ENCODE data around the gene DNAJC10. TPM values are rescaled to one million over a fixed set of nuclear protein-coding genes. Genes with fewer than 3 reads are reported as not detected.

Gene DNAJC10
- total and polyA plus RNA-seq, 4 experiments from 2014 or later, result 52.2 to 62.4 (median 56.9) TPM

- Mint-ChIP-seq H3K27ac (no peak overlapping the region), H3K9me3 (no peaks in the 10 kb centered on the region), H3K27me3 (peaks cover 3 to 12% of the 10 kb centered on the region in 2 donors), H3K4me1 (no peaks in the 10 kb centered on the region), H3K4me3 (no peak overlapping the region), H3K36me3 (no peaks in the 10 kb centered on the region)
- DNase-seq, result no peak
- intact Hi-C loops (cut with micrococcal nuclease), result no loop called here
- POLR2A ChIA-PET (ENCODE audit: partially characterized antibody), result no interaction called here
- CTCF ChIA-PET (ENCODE audit: partially characterized antibody), result no interaction called here
- no peaks in the 10 kb centered on the region for H3K9me3 ChIP-seq (ENCODE audit: control insufficient read depth in 1 of 2, low read length in 2 of 2)
- no peak overlapping the region for H3K4me3 ChIP-seq (ENCODE audit: low read length in 2 of 2)
- no peaks in the 10 kb centered on the region for H3K4me1 ChIP-seq (ENCODE audit: insufficient read depth, low read length)
- peaks cover 3% of the 10 kb centered on the region for H3K27me3 ChIP-seq (ENCODE audit: insufficient read depth, low read length)
- no peaks in the 10 kb centered on the region for H3K36me3 ChIP-seq (ENCODE audit: insufficient read depth, low read length)
- no peak overlapping the region for H3K27ac ChIP-seq (ENCODE audit: low read depth, low read length)
Measured at GRCh38 chr2:182821182-182821581, 105.1 kb downstream of the DNAJC10 start.

DNA sequence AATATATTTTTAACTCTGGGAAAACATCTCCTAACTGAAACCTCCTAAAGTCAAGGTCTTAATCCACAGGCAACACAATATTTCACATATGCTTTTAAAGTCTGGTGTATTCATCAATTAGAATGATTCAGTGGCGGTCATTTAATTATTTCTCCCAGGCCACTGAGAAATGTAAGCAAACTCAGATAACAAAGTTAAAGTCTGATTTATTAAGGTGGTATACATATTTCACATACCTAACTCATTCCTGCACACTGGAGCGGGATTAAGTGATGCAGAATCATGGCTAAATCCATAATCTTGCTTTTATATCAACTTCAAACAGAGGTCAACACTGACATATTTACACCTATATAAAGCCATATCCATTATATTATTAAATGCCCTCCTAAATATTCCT lies 106.7 kb downstream of the DNAJC10 start:
- intact Hi-C loops (cut with micrococcal nuclease), result no loop called here
- no peaks in the 10 kb centered on the region for H3K9me3 Mint-ChIP-seq
- no peak overlapping the region for H3K4me3 Mint-ChIP-seq
- Histone ChIP-seq H3K9me3 (ENCODE audit: control insufficient read depth in 1 of 2, low read length in 2 of 2) (no peaks in the 10 kb centered on the region), H3K36me3 (ENCODE audit: insufficient read depth, low read length) (no peaks in the 10 kb centered on the region), H3K27me3 (ENCODE audit: insufficient read depth, low read length) (peaks cover 3% of the 10 kb centered on the region), H3K27ac (ENCODE audit: low read depth, low read length) (no peak overlapping the region), H3K4me3 (ENCODE audit: low read length in 2 of 2) (no peak overlapping the region), H3K4me1 (ENCODE audit: insufficient read depth, low read length) (no peaks in the 10 kb centered on the region)
- no peaks in the 10 kb centered on the region for H3K4me1 Mint-ChIP-seq
- no peak for DNase-seq
- H3K27me3 Mint-ChIP-seq, result peaks cover 3 to 12% of the 10 kb centered on the region in 2 donors
- H3K36me3 Mint-ChIP-seq, result no peaks in the 10 kb centered on the region
- POLR2A ChIA-PET (ENCODE audit: partially characterized antibody), result no interaction called here
- H3K27ac Mint-ChIP-seq, result no peak overlapping the region
- CTCF ChIA-PET (ENCODE audit: partially characterized antibody), result no interaction called here

DNA sequence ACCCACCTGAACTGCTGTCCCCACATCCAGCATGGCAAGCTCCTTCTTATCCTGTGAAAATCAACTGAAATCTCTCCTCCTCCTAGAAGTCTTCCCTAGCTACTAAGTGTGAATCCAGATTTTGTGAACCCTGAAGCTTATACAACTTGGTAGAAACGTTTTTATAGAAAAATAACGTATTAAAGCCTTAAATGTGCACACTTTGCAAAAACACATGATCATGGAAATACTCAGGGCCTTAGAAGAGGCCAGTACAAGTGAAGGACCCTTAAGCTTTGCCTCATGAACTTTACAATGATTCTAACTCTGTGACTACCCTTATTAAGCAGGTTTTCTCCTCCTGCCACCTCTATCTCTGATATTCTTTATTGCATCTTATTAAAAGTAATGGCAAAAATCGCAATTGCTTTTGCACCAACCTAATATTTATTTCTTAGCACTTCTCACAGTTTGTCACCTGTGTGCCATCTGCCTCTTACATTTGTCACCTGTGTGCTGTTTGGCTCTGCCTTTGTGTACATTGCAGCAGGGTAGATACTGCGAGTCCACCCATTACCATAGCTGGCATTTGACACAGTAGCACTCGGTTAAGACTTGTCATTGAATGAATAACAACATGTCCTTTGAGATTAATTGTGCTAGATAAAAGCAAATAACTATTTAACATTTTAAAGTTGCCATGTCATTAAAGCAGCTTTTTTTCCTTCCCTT lies 108.2 kb downstream of the DNAJC10 start:
- no peaks in the 10 kb centered on the region for H3K36me3 Mint-ChIP-seq
- H3K4me3 Mint-ChIP-seq, result no peak overlapping the region
- no peak overlapping the region for H3K4me3 ChIP-seq (ENCODE audit: low read length in 2 of 2)
- H3K27ac ChIP-seq (ENCODE audit: low read depth, low read length), result no peak overlapping the region
- intact Hi-C loops (cut with micrococcal nuclease), result no loop called here
- DNase-seq, result no peak
- H3K4me1 Mint-ChIP-seq, result no peaks in the 10 kb centered on the region
- ChIA-PET CTCF (ENCODE audit: partially characterized antibody) (no interaction called here), POLR2A (ENCODE audit: partially characterized antibody) (no interaction called here)
- peaks cover 6 to 10% of the 10 kb centered on the region in 2 donors for H3K27me3 Mint-ChIP-seq
- H3K27ac Mint-ChIP-seq, result no peak overlapping the region
- no peaks in the 10 kb centered on the region for H3K9me3 ChIP-seq (ENCODE audit: control insufficient read depth in 1 of 2, low read length in 2 of 2)
- H3K9me3 Mint-ChIP-seq, result no peaks in the 10 kb centered on the region
- peaks cover 3% of the 10 kb centered on the region for H3K27me3 ChIP-seq (ENCODE audit: insufficient read depth, low read length)
- H3K36me3 ChIP-seq (ENCODE audit: insufficient read depth, low read length), result no peaks in the 10 kb centered on the region
- H3K4me1 ChIP-seq (ENCODE audit: insufficient read depth, low read length), result no peaks in the 10 kb centered on the region

DNA sequence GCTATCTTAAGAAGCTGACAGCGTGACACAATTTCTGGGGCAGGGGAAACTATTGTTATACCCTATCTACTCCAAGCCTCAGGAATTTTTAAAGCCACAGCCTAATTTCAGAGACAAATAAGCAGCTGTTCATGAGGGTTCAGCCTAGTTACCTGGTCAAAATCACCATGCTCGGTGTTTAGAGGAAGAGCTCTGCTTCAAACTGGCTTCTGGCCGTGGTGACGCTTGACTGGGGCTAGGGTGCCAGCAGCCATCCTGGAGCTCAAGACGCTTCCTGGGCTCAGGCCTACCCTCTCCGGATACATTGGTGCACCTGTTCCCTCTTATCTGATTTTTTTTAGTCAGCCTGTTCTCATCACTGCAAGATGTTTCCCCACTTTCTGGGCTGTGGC lies 108.7 kb downstream of the DNAJC10 start:
- POLR2A ChIA-PET (ENCODE audit: partially characterized antibody), result no interaction called here

DNA sequence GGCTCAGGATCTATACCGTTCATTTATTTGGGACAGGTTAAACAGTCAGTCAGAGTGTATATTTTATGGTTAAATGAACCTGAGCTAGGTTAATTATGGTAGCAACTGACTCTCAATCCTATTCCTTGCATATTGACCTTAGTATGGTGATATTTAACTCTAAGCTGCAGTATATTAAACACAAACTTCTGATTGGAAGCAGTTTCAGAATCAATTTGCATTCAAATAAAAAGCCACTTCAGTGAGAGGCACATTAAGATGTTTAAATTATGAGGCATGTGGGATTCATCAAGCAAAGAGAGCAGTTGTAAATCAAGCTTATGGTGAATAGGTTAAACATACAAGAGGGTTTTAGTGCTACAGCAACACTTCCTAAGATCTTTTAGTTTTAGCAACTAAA lies 110.0 kb downstream of the DNAJC10 start:
- Mint-ChIP-seq H3K4me3 (no peak overlapping the region), H3K4me1 (no peaks in the 10 kb centered on the region), H3K27ac (no peak overlapping the region), H3K36me3 (no peaks in the 10 kb centered on the region), H3K9me3 (no peaks in the 10 kb centered on the region), H3K27me3 (peaks cover 5 to 7% of the 10 kb centered on the region in 2 donors)
- Histone ChIP-seq H3K27ac (ENCODE audit: low read depth, low read length) (no peak overlapping the region), H3K4me1 (ENCODE audit: insufficient read depth, low read length) (no peaks in the 10 kb centered on the region), H3K36me3 (ENCODE audit: insufficient read depth, low read length) (no peaks in the 10 kb centered on the region), H3K4me3 (ENCODE audit: low read length in 2 of 2) (no peak overlapping the region), H3K27me3 (ENCODE audit: insufficient read depth, low read length) (peaks cover 3% of the 10 kb centered on the region), H3K9me3 (ENCODE audit: control insufficient read depth in 1 of 2, low read length in 2 of 2) (no peaks in the 10 kb centered on the region)
- CTCF ChIA-PET (ENCODE audit: partially characterized antibody), result no interaction called here
- intact Hi-C loops (cut with micrococcal nuclease), result no loop called here
- POLR2A ChIA-PET (ENCODE audit: partially characterized antibody), result no interaction called here
- DNase-seq, result no peak

More for the DNA sequence above, 108.7 kb downstream of the DNAJC10 start:
- Histone ChIP-seq H3K27ac (ENCODE audit: low read depth, low read length) (no peak overlapping the region), H3K9me3 (ENCODE audit: control insufficient read depth in 1 of 2, low read length in 2 of 2) (no peaks in the 10 kb centered on the region), H3K4me1 (ENCODE audit: insufficient read depth, low read length) (no peaks in the 10 kb centered on the region), H3K27me3 (ENCODE audit: insufficient read depth, low read length) (peaks cover 3% of the 10 kb centered on the region), H3K36me3 (ENCODE audit: insufficient read depth, low read length) (no peaks in the 10 kb centered on the region), H3K4me3 (ENCODE audit: low read length in 2 of 2) (no peak overlapping the region)
- Mint-ChIP-seq H3K27ac (no peak overlapping the region), H3K27me3 (peaks cover 6 to 8% of the 10 kb centered on the region in 2 donors), H3K36me3 (no peaks in the 10 kb centered on the region), H3K4me3 (no peak overlapping the region), H3K9me3 (no peaks in the 10 kb centered on the region), H3K4me1 (no peaks in the 10 kb centered on the region)
- CTCF ChIA-PET (ENCODE audit: partially characterized antibody), result no interaction called here
- intact Hi-C loops (cut with micrococcal nuclease), result no loop called here
- no peak for DNase-seq

DNA sequence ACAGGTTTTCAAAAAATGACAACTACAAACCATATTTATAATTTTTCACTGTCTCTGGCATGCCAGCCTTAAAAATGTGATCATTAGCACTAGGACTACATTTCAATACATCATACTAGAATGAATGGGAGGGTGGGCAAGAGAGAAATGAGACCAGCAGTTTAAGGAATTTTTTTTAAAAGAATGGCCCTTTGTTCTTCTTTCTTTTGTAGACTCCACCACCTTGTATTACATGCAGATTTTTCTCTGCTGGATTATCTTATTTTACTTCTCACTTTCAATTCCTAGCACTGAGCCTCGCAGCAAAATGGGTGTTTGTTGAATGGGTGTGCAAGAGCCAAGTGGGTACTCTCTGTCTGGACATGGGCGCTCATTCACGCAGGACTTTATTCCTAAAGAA lies 110.4 kb downstream of the DNAJC10 start:
- intact Hi-C loops (cut with micrococcal nuclease), result no loop called here
- Mint-ChIP-seq H3K27ac (no peak overlapping the region), H3K27me3 (peaks cover 5% of the 10 kb centered on the region in 2 donors), H3K4me3 (no peak overlapping the region), H3K9me3 (no peaks in the 10 kb centered on the region), H3K4me1 (no peaks in the 10 kb centered on the region), H3K36me3 (no peaks in the 10 kb centered on the region)
- ChIA-PET CTCF (ENCODE audit: partially characterized antibody) (no interaction called here), POLR2A (ENCODE audit: partially characterized antibody) (no interaction called here)
- H3K4me1 ChIP-seq (ENCODE audit: insufficient read depth, low read length), result no peaks in the 10 kb centered on the region
- no peak overlapping the region for H3K27ac ChIP-seq (ENCODE audit: low read depth, low read length)
- peaks cover 3% of the 10 kb centered on the region for H3K27me3 ChIP-seq (ENCODE audit: insufficient read depth, low read length)
- no peaks in the 10 kb centered on the region for H3K9me3 ChIP-seq (ENCODE audit: control insufficient read depth in 1 of 2, low read length in 2 of 2)
- no peak overlapping the region for H3K4me3 ChIP-seq (ENCODE audit: low read length in 2 of 2)
- DNase-seq, result no peak
- no peaks in the 10 kb centered on the region for H3K36me3 ChIP-seq (ENCODE audit: insufficient read depth, low read length)

GRCh38 chr2:182827182-182827879 lies 111.3 kb downstream of the DNAJC10 start:
- Histone ChIP-seq H3K4me3 (ENCODE audit: low read length in 2 of 2) (no peak overlapping the region), H3K4me1 (ENCODE audit: insufficient read depth, low read length) (no peaks in the 10 kb centered on the region), H3K27me3 (ENCODE audit: insufficient read depth, low read length) (no peaks in the 10 kb centered on the region), H3K36me3 (ENCODE audit: insufficient read depth, low read length) (no peaks in the 10 kb centered on the region), H3K9me3 (ENCODE audit: control insufficient read depth in 1 of 2, low read length in 2 of 2) (no peaks in the 10 kb centered on the region), H3K27ac (ENCODE audit: low read depth, low read length) (no peak overlapping the region)
- H3K9me3 Mint-ChIP-seq, result no peaks in the 10 kb centered on the region
- ChIA-PET POLR2A (ENCODE audit: partially characterized antibody) (no interaction called here), CTCF (ENCODE audit: partially characterized antibody) (no interaction called here)
- H3K36me3 Mint-ChIP-seq, result no peaks in the 10 kb centered on the region
- H3K27ac Mint-ChIP-seq, result no peak overlapping the region
- DNase-seq, result no peak
- peaks cover 5% of the 10 kb centered on the region in 2 donors for H3K27me3 Mint-ChIP-seq
- H3K4me1 Mint-ChIP-seq, result no peaks in the 10 kb centered on the region
- intact Hi-C loops (cut with micrococcal nuclease), result no loop called here
- no peak overlapping the region for H3K4me3 Mint-ChIP-seq

Data from CD4-positive, alpha-beta memory T cell (primary cell).